Stimulated activated CD4-positive, alpha-beta T cell treated with anti-CD3 and anti-CD28 coated beads, Interleukin-4, amount 100 ng/mL, for 24 hours (primary cell): ENCODE measurements around the gene GOPC.
"Not testable (repeated sequence)": the region's sequence is repeated elsewhere in the genome, so short reads cannot be mapped to it uniquely, and the experiment has no call there.

ENCODE experiments used
- DNase-seq: peaks from one replicate; pipeline ENCODE4 v3.0.0-alpha.2; 2020

The GOPC gene

DNA sequence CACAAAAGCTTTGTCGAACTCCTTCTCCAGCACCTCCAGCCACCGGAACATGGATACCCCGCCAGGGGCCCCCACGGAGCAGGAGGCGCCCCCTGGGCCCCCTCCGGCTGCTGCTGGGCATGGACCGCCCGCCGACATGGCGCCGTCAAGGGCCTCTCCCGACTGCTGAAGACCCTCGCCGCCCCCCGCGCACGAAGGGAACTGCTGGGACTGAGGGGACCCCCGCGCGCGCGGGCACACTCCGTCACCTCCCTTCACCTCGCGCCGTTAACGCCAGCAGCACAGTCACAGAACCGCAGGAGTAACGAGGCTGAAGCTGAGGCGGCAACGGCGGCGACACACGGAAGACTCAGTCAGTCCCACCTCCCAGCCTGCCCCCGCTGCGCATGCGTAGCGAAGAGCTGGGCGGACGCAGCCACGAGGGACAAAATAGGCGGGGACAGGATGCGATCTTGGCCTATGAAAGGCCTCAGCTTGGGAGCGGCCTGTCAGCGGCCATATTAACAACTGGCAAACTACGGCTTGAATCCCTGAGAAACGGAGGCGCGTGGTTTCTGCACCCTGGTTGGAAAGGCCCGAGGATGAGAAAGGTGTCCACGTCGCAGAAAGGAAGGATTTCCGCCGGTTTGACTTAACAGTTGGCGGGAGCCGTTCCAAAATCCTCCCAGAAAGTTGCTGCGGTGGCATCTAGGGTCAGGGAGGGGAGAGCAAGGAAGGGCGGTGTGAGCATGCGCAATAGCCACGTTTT, at the start of gene GOPC:
Gene GOPC (minus strand): TSS at position 361 of the 748 bp plus-strand sequence. CDS start 223 bp downstream, at position 138.
- DNase-seq, result peak; percentile 95

DNA sequence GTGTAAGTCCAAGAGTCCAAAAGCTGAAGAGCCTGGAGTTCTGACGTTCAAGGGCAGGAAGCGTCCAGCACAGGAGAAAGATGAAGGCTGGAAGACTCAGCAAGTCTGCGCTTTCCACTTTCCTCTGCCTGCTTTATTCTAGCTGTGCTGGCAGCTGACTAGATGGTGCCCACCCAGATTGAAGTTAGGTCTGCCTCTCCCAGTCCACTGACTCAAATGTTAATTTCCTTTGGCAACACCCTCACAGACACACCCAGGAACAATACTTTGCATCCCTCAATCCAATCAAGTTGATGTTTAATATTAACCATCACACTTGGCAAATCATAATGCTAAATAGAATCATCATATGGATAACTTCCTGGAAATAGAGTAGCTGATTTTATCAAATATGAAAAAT, 49.7 kb upstream of the GOPC start:
- not testable (repeated sequence) for DNase-seq

DNA sequence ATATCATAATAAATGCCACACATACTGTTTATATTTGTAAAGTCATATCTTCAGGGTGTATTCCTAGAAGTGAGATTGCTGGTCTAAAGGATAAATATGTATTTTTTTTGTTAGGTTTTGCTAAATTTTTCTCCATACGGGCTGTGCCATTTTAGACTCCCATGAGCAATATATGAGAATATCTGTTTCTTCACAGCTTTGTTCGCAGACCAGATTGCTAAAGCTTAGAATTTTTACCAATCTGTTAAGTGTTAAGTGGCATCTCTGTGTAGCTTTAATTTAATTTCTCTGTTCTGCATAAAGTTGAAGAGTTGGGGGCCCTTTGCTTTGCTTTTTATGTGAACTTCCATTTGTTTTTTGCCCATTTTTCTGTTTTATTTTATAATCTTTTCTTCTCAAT, 40.7 kb upstream of the GOPC start:
- DNase-seq, result no peak

DNA sequence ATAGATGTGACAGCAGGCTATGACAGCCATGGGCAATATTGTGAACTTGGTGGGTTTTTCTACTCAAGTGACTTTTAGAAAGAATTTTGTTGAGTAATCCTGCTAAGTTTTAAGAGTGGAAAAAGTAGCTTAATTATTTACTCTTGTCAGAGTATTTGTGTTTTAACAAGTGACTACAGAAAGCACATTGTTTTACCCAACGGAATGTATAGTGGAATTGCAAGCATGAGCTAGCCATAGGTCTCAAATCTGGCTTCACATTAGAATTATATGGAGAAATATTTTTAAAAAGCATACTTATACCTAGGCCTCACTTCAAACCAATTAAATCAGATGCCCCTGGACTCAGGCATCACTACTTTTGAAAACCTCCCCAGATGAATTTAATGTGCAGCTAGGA, 35.5 kb upstream of the GOPC start:
- no peak for DNase-seq

DNA sequence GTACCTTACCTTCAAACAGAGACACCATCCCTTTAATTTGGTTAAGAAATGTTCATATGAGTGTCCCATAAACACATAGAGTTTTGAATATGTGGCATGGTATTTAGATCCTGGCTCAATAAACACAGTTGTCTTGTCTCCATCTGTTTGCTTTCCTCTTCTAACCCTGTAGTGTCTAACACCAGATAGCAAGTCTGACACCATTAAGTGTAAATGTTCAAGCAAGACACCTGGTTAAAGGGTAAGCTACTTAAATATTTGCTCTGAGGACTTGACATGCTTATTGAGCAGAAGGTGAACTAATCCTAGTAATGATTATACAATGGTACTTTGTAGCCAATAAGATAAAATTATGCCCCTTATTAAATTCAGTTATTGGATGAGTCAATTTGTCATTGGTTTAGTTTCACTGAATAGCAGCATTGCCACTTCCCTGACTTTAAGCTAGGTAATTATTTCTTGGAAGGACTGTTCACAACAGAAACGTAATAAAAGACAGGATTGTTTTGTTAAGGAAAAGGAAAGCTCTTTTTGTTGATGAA, 26.9 kb upstream of the GOPC start:
- no peak for DNase-seq

DNA sequence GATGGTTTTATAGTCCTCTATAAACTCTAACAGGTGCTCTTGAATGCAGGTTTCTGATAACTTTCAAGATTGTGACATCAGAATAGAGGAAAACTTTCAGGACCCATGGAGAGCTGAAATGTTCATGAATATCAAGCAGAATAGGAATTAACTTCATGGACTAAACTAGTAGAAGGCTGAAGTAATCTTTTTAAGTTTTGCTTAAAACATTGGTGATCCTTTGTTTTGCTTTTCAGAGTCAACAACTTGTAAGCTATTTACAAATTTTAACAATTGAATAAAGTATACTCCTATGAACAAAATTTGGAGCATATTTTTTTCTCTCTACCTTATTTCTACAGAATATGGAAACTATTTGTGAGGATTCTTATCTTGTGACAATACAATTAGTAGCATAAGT, 25.2 kb upstream of the GOPC start:
- no peak for DNase-seq

DNA sequence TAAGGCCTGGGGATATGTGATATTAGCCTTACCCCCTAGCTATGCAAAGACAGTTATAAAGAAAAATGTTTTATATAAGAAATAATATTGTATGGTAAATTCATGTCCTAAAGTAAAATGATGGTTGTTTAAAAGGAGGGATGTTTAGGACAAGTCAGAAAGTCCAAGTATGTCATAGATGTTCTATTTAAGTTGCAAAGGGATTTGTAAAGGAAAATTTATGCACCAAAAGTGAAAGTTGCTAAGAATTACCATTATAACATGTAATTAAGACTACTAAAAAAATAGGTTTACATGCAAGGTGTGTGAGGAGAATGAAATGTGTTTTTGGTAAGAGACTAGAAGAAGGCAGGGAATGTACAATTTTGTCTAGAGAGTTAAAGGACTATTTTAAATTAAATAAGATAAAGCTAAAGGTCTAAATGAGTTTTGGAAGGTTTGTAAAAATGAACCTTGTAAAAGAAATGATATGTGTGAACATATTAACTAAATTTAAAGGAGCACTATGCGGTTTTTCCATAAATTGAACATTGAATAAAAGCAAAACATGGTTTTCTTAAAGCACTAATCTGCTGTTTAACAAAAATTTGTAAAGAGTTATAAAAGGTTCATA, 22.7 kb upstream of the GOPC start:
- no peak for DNase-seq

DNA sequence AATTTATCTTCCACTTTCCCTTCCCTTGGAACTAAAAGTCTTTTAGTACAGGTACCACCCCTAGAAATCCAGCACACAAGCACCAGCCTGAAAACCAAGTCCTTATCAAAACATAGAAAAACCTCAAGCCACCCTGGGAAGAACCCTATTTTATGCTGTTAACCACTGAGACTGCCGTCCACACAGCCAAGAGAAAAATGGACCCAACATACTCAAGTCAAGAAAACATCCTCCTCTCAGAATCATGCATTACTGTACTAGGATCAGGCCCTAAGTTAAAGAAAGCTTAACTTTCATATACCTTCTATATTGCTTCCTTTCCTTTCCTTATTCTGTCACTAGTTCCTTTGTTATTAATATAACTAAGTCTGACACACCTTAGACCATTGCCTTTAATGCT, 16.9 kb upstream of the GOPC start:
- DNase-seq, result no peak

DNA sequence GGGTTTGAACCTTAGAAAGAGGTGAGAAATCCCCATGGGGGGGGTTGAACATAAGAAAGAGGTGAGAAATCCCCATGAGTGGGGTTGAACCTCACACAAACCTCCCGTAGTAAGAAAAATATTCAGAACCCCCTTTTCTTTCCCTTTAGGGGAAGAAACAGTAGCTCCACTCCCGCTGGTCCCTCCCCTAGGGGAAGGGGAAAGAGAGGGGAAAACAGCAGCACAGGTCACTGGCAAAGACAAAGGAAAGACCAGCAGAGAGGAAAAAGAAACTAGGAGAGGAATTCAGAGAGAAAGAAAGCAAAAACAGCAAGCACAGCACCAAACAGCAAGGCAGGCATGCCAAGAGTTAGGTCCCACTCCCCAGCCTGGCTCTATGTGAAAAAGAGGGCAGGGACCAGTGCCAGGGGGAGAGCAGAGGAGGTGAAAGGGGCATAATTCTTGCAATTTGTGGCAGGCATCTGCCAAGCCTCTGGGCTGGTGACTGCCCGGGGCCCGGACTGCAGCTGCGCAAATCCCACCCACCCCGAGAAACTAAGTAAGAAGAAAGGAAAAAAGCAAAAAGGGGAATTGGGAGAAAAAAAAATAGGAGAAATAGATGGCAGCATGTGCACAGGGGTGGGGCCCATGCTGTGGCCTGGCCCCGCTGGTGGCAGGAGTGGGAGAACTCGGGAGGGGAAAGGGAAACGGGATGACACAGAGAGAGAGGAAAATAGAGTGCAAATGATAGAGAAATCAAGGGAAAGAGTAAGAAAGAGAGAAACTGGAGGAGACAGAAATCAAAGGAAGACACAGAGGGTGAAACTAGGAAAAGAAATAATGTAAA, 15.1 kb upstream of the GOPC start:
- DNase-seq, result no peak

DNA sequence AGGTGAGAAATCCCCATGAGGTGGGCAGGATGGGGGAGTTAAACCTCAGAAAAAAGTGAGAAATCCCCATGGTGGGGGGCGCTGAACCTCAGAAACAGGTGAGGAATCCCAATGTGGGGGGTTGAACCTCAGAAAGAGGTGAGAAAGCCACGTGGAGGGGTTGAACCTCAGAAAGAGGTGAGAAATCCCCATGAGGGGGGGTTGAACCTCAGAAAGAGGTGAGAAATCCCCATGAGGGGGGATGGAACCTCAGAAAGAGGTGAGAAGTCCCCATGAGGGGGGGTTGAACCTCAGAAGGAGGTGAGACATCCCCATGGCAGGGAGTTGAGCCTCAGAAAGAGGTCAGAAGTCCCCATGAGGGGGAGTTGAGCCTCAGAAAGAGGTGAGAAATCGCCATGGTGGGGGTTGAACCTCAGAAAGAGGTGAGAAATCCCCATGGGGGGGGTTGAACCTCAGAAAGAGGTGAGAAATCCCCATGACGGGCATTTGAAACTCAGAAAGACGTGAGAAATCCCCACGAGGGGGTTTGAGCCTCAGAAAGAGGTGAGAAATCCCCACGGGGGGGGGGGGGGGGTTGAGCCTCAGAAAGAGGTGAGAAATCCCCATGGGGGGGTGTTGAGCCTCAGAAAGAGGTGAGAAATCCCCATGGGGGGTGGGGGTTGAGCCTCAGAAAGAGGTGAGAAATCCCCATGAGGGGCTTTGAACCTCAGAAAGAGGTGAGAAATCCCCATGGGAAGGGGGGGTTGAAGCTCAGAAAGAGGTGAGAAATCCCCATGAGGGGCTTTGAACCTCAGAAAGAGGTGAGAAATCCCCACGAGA, 14.3 kb upstream of the GOPC start:
- DNase-seq, result peak; percentile 50

DNA sequence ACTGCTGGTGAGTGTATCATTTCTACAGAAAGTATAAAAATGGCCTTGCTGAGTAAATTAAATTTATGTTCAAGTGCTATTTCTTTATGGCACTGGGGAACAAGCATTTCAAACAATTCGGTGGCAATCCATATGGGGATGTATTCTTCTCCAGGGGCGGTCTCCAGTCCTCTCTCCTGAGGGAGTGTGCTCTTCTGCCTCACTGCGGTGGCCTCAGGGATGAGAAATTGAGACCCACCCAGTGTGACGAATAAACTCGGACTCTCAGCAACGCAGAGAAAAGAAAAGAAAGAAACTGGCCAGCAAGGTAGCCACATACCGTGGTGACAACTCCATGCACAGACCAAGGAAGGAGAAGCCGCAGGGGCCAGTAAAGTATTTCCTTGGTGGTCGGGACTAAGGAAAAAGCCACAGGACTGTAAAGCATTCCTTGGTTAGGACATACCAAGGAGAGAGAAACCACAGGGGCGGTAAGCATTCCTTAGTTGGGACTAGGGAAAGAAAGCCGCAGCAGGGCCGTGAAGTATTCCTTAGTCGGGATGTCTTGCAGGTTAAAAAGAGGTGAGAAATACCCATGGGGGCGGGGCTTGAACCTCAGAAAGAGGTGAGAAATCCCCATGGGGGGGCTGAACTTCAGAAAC, 13.6 kb upstream of the GOPC start:
- no peak for DNase-seq

DNA sequence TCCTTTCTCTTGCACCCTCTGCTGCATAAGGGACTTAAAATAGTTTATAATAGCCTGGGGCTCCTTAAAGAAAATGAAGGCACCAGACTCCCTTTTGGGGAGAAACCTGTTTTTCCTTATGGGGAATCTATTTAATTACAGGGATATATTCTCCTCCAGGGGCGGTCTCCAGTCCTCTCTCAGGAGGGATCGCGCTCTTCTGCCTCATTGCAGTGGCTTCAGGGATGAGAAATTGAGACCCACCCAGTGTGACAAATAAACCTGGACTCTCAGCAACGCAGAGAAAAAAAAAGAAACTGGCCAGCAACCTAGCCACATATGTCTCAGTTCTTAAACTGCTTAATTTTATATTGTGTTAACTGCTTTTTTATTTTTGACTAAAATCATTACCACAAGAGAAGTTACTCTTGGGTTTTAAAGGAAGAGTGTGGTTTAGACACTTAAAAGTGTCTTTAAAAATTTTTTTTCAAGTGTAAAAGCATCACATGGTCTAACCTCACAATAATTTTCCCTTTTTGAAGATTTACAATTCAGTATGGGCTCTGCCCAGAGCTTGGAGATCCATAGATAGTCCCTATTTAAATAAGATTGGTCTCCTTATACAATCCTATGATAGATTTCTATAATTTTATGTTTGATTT, 11.7 kb upstream of the GOPC start:
- no peak for DNase-seq

DNA sequence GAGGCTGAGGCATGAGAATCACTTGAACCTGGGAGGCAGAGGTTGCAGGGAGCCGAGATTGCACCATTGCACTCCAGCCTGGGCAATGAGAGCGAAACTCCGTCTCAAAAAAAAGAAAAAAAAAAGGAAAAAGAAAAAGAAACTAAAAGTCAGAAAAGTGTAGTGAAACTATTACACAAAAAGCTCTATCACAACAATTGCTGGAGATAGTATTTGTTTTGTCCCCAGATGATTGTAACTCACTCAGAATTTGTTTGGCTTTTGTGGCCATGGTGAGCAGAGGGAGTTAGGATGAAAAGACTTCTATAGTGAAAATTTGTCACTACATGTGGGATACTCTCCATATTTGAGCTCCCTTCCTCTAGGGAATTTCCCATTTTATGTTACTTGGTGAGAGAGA, 5.2 kb upstream of the GOPC start:
- DNase-seq, result no peak

DNA sequence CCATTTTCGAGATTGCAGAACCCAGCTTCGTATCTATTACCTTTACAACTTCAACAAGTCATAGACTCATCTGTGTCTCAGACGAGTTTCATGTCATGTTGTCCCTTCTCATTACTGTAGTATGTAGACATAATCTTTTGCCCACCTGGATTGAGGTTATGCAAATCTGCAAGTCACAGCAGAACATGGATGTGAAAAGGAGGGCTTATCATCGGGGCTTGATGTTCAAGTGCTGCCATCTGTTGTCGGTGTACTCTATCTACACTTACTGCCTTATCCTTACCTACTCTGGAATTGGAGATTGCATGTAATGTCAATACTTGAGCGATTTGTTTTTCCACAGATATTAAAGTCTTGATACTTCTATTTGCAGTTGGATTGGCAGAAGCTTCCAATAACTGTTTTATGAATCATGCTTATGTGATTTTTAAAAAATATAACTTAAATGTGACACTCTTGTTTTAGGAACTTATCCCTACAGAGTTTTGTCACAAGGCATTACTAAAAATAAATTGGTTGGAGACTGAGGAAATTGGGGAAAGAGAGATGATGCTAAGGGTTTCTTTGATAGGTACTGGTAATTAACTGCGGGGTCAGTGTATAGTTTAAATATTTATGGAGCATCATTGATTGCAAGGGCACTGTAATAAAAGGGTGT, 3.0 kb upstream of the GOPC start:
- DNase-seq, result peak; percentile 60

DNA sequence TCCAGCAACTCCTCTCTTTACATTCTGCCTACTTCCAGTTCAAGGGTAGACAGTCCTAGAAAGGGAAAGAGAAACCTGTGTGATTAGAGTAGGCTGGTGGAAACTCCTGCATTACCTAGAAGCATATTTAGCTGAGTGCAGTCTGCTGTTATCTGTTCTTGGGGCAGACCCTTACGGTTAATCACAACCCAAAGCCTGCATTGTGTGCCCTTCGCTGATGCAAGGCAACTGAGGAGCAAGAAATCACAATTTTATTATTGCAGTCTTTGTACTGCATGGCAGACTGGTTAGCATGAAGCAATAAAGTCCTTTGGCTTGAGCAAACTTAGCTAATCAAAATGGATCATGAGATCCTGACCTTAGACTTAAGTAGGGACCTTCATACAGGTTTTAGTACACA, 1.5 kb upstream of the GOPC start:
- no peak for DNase-seq

DNA sequence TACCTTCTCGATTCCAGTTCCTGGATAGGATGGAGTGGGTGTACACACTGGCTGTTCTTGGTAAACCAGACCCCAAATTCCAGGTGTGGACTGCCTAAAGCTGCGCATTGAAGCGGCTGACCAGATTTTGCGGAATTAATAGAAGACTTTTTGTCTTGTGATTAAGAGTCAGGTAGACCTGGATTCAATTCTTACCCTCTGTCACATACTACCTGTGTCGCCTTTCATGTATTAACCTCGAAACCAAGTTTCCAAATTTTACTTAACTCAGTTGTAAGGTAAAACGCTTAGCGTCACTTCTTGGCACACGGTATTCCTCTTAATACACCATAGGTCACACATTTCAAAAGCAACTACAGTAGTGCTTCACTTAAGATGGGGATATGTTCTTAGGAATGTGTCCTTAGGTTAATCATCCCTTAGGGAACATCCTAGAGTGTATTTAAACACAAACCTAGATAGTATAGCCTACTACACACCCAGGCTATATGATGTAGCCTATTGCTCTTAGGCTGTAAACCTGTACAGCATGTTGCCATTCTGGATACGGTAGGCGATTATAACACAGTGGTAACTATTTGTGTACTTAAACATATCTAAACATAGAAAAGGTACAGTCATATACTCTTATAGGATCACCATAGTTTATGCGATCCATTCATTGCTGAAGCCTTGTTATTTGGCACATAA, 733 bp upstream of the GOPC start:
- DNase-seq, result no peak

DNA sequence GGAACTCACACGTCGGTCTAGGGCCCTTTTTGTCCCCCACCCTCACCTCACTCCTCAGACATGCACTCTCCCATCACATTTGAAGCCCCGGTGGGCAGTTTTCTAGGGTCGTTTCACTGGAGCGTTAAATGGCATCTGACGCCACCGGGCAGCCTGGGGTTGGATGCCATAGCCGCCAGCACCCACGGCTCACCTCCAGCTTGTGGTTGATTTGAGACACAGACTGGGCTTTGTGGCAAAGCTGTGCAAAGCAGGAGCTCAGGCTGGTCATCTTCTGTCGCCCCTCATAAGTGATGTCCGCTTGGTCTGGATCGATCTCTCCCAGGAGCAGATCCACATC, 530 bp downstream of the GOPC start:
- peak; percentile 28 for DNase-seq

DNA sequence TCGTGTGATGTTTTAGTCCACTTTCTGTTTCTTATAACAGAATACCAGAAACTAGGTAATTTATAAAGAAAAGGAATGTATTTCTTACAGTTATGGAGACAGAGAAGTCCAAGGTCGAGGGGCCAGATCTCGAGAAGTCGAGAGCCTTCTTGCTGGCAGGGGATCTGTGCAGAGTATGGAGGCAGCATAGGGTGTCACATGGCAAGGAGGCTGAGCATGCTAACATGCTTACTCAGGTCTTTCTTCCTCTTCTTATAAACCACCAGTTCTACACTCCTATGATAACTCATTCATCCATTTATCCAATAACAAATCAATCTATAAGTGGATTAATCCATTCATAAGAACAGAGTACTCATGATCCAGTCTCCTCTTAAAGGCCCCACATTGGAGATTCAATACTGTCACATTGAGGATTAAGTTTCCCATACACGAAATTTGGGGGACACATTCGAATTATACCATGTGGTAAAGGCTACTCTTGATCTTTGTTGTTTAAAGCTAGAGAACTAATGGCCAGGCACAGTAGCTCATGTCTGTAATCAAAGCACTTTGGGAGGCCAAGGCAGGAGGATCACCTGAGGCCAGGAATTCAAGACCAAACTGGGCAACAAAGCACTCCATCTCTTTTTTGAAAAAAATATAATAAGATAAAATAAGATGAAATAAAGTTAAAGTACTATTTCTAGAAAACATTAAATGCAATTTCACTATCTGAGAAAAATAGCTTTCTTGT, 2.1 kb downstream of the GOPC start:
- DNase-seq, result no peak

DNA sequence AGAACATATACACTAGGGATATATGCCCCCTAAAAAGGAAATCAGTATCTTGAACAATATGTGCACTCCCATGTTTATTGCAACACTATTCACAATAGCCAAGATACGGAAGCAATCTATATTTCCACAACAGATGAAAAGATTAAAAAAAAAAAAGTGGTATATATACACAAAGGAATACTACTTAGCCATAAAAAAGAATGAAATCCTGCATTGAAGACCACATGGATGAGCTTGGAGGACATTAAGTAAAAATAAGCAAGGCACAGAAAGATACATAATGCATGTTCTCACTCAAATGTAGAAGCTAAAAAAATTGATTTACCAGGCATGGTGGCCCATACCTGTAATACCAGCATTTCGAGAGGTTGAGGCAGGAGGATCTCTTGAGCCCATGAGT, 4.6 kb downstream of the GOPC start:
- no peak for DNase-seq
